Smooth muscle cell (in vitro differentiated cells): ENCODE measurements around the gene SEC14L1. TPM values are rescaled to one million over a fixed set of nuclear protein-coding genes. Genes with fewer than 3 reads are reported as not detected.

Experiments used
- DNase-seq: peaks from one replicate; lab custom pipeline; 2025; ENCODE audit not compliant: unreplicated experiment; lab: John Stamatoyannopoulos, UW
- H2AFZ ChIP-seq: fragments of 200-600 bp; sonication (generic); 2 replicates; pipeline ENCODE4 v1.6.0; 2016; ENCODE audit warnings: antibody characterized with exemption, low read depth, mild to moderate bottlenecking
- H3F3A ChIP-seq: fragments of 200-600 bp; sonication (generic); 2 replicates; pipeline ENCODE4 v1.6.0; 2017; ENCODE audit warnings: antibody characterized with exemption, low read depth
- H3K27ac ChIP-seq: fragments of 200-600 bp; sonication (generic); 2 replicates; pipeline ENCODE4 v1.5.1; 2016; ENCODE audit warnings: low read depth, mild to moderate bottlenecking
- H3K27me3 ChIP-seq: fragments of 200-600 bp; sonication (generic); 2 replicates; pipeline ENCODE4 v1.6.1; 2016; ENCODE audit warnings: low read depth, mild to moderate bottlenecking
- H3K36me3 ChIP-seq: fragments of 200-600 bp; sonication (generic); 2 replicates; pipeline ENCODE4 v1.5.1; 2016; ENCODE audit warnings: low read depth
- H3K4me1 ChIP-seq: fragments of 200-600 bp; sonication (generic); 2 replicates; pipeline ENCODE4 v1.5.1; 2016; ENCODE audit warnings: low read depth
- H3K4me2 ChIP-seq: fragments of 200-600 bp; sonication (generic); 2 replicates; pipeline ENCODE4 v1.6.0; 2016; ENCODE audit warnings: mild to moderate bottlenecking
- H3K4me3 ChIP-seq: fragments of 200-600 bp; sonication (generic); 2 replicates; pipeline ENCODE4 v1.5.1; 2016; ENCODE audit warnings: mild to moderate bottlenecking
- H3K79me2 ChIP-seq: fragments of 200-600 bp; sonication (generic); 2 replicates; pipeline ENCODE4 v1.6.0; 2016; ENCODE audit warnings: low read depth, mild to moderate bottlenecking
- H3K9ac ChIP-seq: fragments of 200-600 bp; sonication (generic); 2 replicates; pipeline ENCODE4 v1.6.0; 2016; ENCODE audit warnings: low read depth
- H3K9me3 ChIP-seq: fragments of 200-600 bp; sonication (generic); replicated peaks from 2 replicates; pipeline ENCODE4 v1.5.1; 2016; ENCODE audit warnings: low read depth
- H4K20me1 ChIP-seq: fragments of 200-600 bp; sonication (generic); 2 replicates; pipeline ENCODE4 v1.6.0; 2016; ENCODE audit warnings: low read depth
- WGBS: methylation state at CpG from one replicate; pipeline ENCODE4 v1.1.7; 2016; ENCODE audit warnings: low lambda C conversion rate; 5-methylcytosine and 5-hydroxymethylcytosine counted together
- polyA plus RNA-seq: library from polyadenylated mRNA; unstranded; fragments of >200 nt; fragmentation: Nextera tagmentation; extraction: Ambion mirVana; gene quantifications from 2 replicates; pipeline ENCODE4 v1.2.1, GENCODE V29; 2016
- total RNA-seq: library from RNA; depleted of rRNA; stranded (reverse); fragments of >200 nt; gene quantifications from 2 replicates; pipeline ENCODE4 v1.2.3, GENCODE V29; 2014
- TF ChIP-seq, protein P1 (sequence below): fragments of 200-600 bp; sonication (generic); IDR thresholded peaks from 2 replicates; pipeline ENCODE4 v1.5.1; 2017; ENCODE audit warnings: borderline replicate concordance, mild to moderate bottlenecking, antibody characterized with exemption; ENCODE audit not compliant: insufficient read depth, poor library complexity, severe bottlenecking

The SEC14L1 gene
- total and polyA plus RNA-seq, 2 experiments from 2014 or later = 25.1 to 25.8 TPM

DNA sequence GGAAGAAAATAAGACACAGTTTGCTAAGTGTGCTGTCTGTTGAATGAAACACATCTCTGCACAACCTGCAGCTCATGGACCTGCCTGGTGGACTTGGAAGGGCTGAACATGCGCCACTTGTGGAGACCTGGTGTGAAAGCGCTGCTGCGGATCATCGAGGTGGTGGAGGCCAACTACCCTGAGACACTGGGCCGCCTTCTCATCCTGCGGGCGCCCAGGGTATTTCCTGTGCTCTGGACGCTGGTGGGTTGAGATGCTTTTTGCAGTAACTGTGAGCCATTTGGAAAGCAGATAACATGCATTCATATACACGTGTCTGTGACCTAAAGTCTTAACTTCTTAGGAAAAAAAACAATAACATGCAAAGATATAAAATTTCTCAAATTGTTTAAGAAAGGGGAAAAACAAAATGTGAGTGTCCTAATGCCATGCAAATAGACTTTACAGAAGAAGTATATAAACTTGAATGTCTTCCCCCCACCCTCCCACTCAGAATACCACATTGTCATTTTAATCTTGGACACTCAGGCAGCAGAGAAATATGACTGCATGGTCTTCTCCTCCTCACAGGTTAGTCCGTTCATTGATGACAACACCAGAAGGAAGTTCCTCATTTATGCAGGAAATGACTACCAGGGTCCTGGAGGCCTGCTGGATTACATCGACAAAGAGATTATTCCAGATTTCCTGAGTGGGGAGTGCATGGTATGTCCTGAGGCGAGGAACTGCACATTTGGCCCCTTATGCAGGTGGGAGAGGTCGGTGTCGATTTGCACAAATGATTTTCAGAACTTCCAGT, 65.6 kb downstream of the SEC14L1 start:
- H3K79me2 ChIP-seq = no peaks in the 10 kb centered on the region
- H3K27ac ChIP-seq = peak overlapping the region; percentile 87
- 60% methylated on average over 14 of the region's 14 CpGs for WGBS
- H3K4me1 ChIP-seq = peaks cover 9% of the 10 kb centered on the region
- TF ChIP-seq, protein P1, sequence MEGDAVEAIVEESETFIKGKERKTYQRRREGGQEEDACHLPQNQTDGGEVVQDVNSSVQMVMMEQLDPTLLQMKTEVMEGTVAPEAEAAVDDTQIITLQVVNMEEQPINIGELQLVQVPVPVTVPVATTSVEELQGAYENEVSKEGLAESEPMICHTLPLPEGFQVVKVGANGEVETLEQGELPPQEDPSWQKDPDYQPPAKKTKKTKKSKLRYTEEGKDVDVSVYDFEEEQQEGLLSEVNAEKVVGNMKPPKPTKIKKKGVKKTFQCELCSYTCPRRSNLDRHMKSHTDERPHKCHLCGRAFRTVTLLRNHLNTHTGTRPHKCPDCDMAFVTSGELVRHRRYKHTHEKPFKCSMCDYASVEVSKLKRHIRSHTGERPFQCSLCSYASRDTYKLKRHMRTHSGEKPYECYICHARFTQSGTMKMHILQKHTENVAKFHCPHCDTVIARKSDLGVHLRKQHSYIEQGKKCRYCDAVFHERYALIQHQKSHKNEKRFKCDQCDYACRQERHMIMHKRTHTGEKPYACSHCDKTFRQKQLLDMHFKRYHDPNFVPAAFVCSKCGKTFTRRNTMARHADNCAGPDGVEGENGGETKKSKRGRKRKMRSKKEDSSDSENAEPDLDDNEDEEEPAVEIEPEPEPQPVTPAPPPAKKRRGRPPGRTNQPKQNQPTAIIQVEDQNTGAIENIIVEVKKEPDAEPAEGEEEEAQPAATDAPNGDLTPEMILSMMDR = no peak
- H2AFZ ChIP-seq = no peak overlapping the region
- peaks cover 33% of the 10 kb centered on the region for H3F3A ChIP-seq
- peaks cover 25% of the 10 kb centered on the region for H4K20me1 ChIP-seq
- no peak for DNase-seq
- peak overlapping the region; percentile 57 for H3K9ac ChIP-seq
- no peaks in the 10 kb centered on the region for H3K27me3 ChIP-seq
- no peak overlapping the region for H3K4me3 ChIP-seq
- no peaks in the 10 kb centered on the region for H3K9me3 ChIP-seq
- H3K36me3 ChIP-seq = peaks cover 6% of the 10 kb centered on the region
- peak overlapping the region; percentile 75 for H3K4me2 ChIP-seq

DNA sequence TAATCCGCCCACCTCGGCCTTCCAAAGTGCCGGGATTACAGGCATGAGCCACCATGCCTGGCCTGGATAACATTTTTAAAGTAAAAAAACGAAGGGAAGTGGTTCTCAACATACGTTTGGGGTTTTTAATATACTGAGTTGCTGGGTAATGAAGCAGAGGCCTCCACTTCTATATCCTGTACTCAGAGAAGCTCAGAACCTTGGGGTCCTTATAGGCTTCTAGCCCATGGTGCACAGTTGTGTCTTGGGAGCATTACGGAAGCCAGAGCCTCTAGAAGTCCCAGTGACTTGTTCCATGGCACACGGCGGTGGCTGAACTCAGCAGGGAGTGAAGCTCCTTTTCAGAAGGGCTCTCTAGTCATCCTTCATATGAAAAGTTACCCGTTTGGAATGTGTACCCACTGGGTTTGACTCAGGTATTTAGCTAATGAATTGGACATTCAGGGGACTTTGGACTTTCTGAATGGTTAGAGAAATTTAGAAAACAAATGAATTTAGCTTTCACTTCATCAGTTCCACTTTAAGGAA, 67.0 kb downstream of the SEC14L1 start:
- Histone ChIP-seq H3K36me3 (peaks cover 6% of the 10 kb centered on the region), H3K79me2 (no peaks in the 10 kb centered on the region), H2AFZ (no peak overlapping the region), H3K9ac (no peak overlapping the region), H3K27me3 (no peaks in the 10 kb centered on the region), H3K9me3 (no peaks in the 10 kb centered on the region), H3K27ac (peak overlapping the region; percentile 87), H3F3A (peaks cover 33% of the 10 kb centered on the region), H3K4me2 (peak overlapping the region; percentile 14), H3K4me3 (no peak overlapping the region), H4K20me1 (peaks cover 27% of the 10 kb centered on the region), H3K4me1 (peaks cover 9% of the 10 kb centered on the region)
- TF ChIP-seq, protein P1 = no peak
- 55% methylated on average over 9 of the region's 9 CpGs for WGBS
- DNase-seq = no peak

DNA sequence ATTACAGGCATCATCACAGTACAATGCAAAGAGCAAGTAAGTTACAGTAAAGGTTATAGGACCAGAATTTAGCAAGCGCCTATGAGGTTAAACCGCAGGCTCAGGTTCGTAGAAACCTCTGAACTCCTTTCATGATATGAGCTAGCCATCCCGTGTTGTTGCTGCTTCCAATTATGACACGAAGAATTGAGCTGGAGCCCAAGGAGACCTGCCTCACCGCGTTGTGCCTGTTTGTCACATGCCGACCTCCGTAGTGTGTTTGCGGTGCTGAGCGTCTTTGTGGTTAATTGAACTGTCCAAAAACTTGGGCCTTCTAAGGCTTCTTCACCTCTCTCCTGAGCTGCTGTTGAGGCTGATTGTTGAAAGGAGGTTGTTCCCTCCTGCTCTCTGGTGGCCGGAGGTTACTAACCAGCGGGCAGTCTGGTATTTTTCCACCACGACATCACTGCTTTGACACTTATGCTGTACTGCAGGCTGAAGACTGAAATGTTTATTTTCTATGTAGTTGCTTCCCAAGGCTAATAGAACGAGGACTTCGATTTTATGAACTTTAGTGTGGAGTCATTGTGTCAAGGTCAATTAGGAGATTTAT, 67.5 kb downstream of the SEC14L1 start:
- Histone ChIP-seq H3K4me1 (peaks cover 9% of the 10 kb centered on the region), H3K36me3 (peaks cover 6% of the 10 kb centered on the region), H2AFZ (no peak overlapping the region), H3K9ac (no peak overlapping the region), H3K4me2 (peak overlapping the region; percentile 40), H3K79me2 (no peaks in the 10 kb centered on the region), H3F3A (peaks cover 33% of the 10 kb centered on the region), H3K9me3 (no peaks in the 10 kb centered on the region), H4K20me1 (peaks cover 27% of the 10 kb centered on the region), H3K27ac (peak overlapping the region; percentile 87), H3K4me3 (no peak overlapping the region), H3K27me3 (no peaks in the 10 kb centered on the region)
- peak; percentile 6 for DNase-seq
- TF ChIP-seq, protein P1 = peak; percentile 24
- 46% methylated on average over 16 of the region's 16 CpGs for WGBS
